ENCODE results near the gene KIF5C.
A peak's percentile ranks its signal among the peaks of the same experiment; 100 is the strongest.

The KIF5C gene

GRCh38 chr2:149004836-149005235 lies 129.8 kb downstream of the KIF5C start:
- peak; percentile 23 for DNase-seq (ENCODE audit: low read depth)
- no peak overlapping the region for H3K4me3 ChIP-seq (ENCODE audit: low read length)
- no peak for TF ChIP-seq CTCF (IDR thresholded peaks at IDR 0.05; ENCODE audit: insufficient read depth, low read depth, low read length, missing control alignments)

- DNase-seq (ENCODE audit: low read depth): no peak
- no peak for TF ChIP-seq CTCF (IDR thresholded peaks at IDR 0.05; ENCODE audit: insufficient read depth, low read depth, low read length, missing control alignments)
- H3K4me3 ChIP-seq (ENCODE audit: low read length): no peak overlapping the region
These were observed 130.5 kb downstream of the KIF5C start for GRCh38 chr2:149005471-149006077.

- peak; percentile 87 for DNase-seq (ENCODE audit: low read depth)
- no peak overlapping the region for H3K4me3 ChIP-seq (ENCODE audit: low read length)
- TF ChIP-seq CTCF (IDR thresholded peaks at IDR 0.05; ENCODE audit: insufficient read depth, low read depth, low read length, missing control alignments): no peak
These were observed 132.0 kb downstream of the KIF5C start for GRCh38 chr2:149006883-149007543.

GRCh38 chr2:149008381-149008780 lies 133.4 kb downstream of the KIF5C start:
- DNase-seq (ENCODE audit: low read depth): no peak
- no peak for TF ChIP-seq CTCF (IDR thresholded peaks at IDR 0.05; ENCODE audit: insufficient read depth, low read depth, low read length, missing control alignments)
- no peak overlapping the region for H3K4me3 ChIP-seq (ENCODE audit: low read length)

- no peak for TF ChIP-seq CTCF (IDR thresholded peaks at IDR 0.05; ENCODE audit: insufficient read depth, low read depth, low read length, missing control alignments)
- no peak overlapping the region for H3K4me3 ChIP-seq (ENCODE audit: low read length)
- DNase-seq (ENCODE audit: low read depth): no peak
These were observed 134.8 kb downstream of the KIF5C start for GRCh38 chr2:149009576-149010461.

- no peak for DNase-seq (ENCODE audit: low read depth)
- TF ChIP-seq CTCF (IDR thresholded peaks at IDR 0.05; ENCODE audit: insufficient read depth, low read depth, low read length, missing control alignments): no peak
- no peak overlapping the region for H3K4me3 ChIP-seq (ENCODE audit: low read length)
These were observed 137.5 kb downstream of the KIF5C start for GRCh38 chr2:149012545-149012944.

Measured in epithelial cell of esophagus (primary cell).